GM18861 (cell line): ENCODE data around the gene IL26.

Experiments
- ATAC-seq: cut with Tn5 transposase; IDR thresholded peaks from one replicate; pipeline ENCODE4 v1.9.1; 2021; ENCODE audit not compliant: unreplicated experiment

Gene IL26

GRCh38 chr12:68159681-68160304 lies 65.8 kb downstream of the IL26 start, which contains the start of gene IFNG:
Gene IFNG (minus strand): TSS chr12:68159740. CDS start chr12:68159615, 125 bp downstream.
- ATAC-seq, result peak; percentile 47

GRCh38 chr12:68158432-68158831 lies 67.2 kb downstream of the IL26 start:
- no peak for ATAC-seq

- no peak for ATAC-seq
These were observed 68.2 kb downstream of the IL26 start for GRCh38 chr12:68157380-68157779.

GRCh38 chr12:68156636-68157035 lies 69.0 kb downstream of the IL26 start:
- ATAC-seq, result no peak

GRCh38 chr12:68154779-68155178 lies 70.8 kb downstream of the IL26 start:
- ATAC-seq, result no peak
